Measurements from ENCODE around the gene SMIM5. TPM values are rescaled to one million over a fixed set of nuclear protein-coding genes. Genes with fewer than 3 reads are reported as not detected.
A peak's percentile ranks its signal among the peaks of the same experiment; 100 is the strongest.

SMIM5 gene
- total and polyA plus RNA-seq, 2 of the 13 experiments (the other 11 are each of a cell fraction or from before 2014, with no cell fraction given), result not detected

GRCh38 chr17:75645889-75646637, 12.8 kb downstream of the SMIM5 start (continued):
- TF ChIP-seq RARG (CRISPR knock-in tag; IDR thresholded peaks at IDR 0.05; ENCODE audit: low read depth) (no peak), ARID3A (IDR thresholded peaks at IDR 0.05; ENCODE audit: low read depth, low read length) (no peak), ATF1 (CRISPR knock-in tag; IDR thresholded peaks at IDR 0.05) (peak; percentile 74), IRF1 (CRISPR knock-in tag; IDR thresholded peaks at IDR 0.05; ENCODE audit: low read depth) (no peak), ZNF816 (CRISPR knock-in tag; IDR thresholded peaks at IDR 0.05; ENCODE audit: borderline replicate concordance) (no peak), RARA (CRISPR knock-in tag; IDR thresholded peaks at IDR 0.05) (peak; percentile 27; the same call in 1 of the 2 replicates), EP300 (IDR thresholded peaks at IDR 0.05; ENCODE audit: low read depth in 2 of 2, low read length in 2 of 2) (no peak), EP300 (CRISPR knock-in tag; IDR thresholded peaks at IDR 0.05; ENCODE audit: borderline replicate concordance) (peak; percentile 49; the same call in 1 of the 2 replicates), YEATS2 (CRISPR knock-in tag; IDR thresholded peaks at IDR 0.05; ENCODE audit: borderline replicate concordance) (peak; percentile 83; the same call in 1 of the 2 replicates), ZNF468 (CRISPR knock-in tag; IDR thresholded peaks at IDR 0.05) (no peak), HMGA1 (CRISPR knock-in tag; conservative IDR thresholded peaks at IDR 0.05) (no peak), ZNF33A (CRISPR knock-in tag; IDR thresholded peaks at IDR 0.05; ENCODE audit: borderline replicate concordance) (no peak), STAG1 (CRISPR knock-in tag; IDR thresholded peaks at IDR 0.05) (no peak), ZNF781 (CRISPR knock-in tag; IDR thresholded peaks at IDR 0.05; ENCODE audit: borderline replicate concordance, not compliant biosample characterization) (peak; percentile 28), ZNF124 (CRISPR knock-in tag; IDR thresholded peaks at IDR 0.05) (no peak), HNF4G (IDR thresholded peaks at IDR 0.05; ENCODE audit: borderline replicate concordance, low read depth, low read length) (0 out of 2 replicates have a peak, but pooled peaks have one; percentile 7), HNF4G (CRISPR knock-in tag; IDR thresholded peaks at IDR 0.05; ENCODE audit: borderline replicate concordance, low read depth) (peak; percentile 86; the same call in 1 of the 2 replicates), SIX1 (CRISPR knock-in tag; IDR thresholded peaks at IDR 0.05; ENCODE audit: borderline replicate concordance) (0 out of 2 replicates have a peak, but pooled peaks have one; percentile 12)
- TF ChIP-seq, protein P1, sequence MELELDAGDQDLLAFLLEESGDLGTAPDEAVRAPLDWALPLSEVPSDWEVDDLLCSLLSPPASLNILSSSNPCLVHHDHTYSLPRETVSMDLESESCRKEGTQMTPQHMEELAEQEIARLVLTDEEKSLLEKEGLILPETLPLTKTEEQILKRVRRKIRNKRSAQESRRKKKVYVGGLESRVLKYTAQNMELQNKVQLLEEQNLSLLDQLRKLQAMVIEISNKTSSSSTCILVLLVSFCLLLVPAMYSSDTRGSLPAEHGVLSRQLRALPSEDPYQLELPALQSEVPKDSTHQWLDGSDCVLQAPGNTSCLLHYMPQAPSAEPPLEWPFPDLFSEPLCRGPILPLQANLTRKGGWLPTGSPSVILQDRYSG (CRISPR knock-in tag; IDR thresholded peaks at IDR 0.05), result no peak
- TF ChIP-seq, protein P2, sequence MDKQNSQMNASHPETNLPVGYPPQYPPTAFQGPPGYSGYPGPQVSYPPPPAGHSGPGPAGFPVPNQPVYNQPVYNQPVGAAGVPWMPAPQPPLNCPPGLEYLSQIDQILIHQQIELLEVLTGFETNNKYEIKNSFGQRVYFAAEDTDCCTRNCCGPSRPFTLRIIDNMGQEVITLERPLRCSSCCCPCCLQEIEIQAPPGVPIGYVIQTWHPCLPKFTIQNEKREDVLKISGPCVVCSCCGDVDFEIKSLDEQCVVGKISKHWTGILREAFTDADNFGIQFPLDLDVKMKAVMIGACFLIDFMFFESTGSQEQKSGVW (CRISPR knock-in tag; IDR thresholded peaks at IDR 0.05; ENCODE audit: borderline replicate concordance), result no peak
- TF ChIP-seq, protein P3, sequence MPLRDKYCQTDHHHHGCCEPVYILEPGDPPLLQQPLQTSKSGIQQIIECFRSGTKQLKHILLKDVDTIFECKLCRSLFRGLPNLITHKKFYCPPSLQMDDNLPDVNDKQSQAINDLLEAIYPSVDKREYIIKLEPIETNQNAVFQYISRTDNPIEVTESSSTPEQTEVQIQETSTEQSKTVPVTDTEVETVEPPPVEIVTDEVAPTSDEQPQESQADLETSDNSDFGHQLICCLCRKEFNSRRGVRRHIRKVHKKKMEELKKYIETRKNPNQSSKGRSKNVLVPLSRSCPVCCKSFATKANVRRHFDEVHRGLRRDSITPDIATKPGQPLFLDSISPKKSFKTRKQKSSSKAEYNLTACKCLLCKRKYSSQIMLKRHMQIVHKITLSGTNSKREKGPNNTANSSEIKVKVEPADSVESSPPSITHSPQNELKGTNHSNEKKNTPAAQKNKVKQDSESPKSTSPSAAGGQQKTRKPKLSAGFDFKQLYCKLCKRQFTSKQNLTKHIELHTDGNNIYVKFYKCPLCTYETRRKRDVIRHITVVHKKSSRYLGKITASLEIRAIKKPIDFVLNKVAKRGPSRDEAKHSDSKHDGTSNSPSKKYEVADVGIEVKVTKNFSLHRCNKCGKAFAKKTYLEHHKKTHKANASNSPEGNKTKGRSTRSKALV (CRISPR knock-in tag; IDR thresholded peaks at IDR 0.05), result no peak; the same call in 1 of the 2 replicates
- TF ChIP-seq, protein P4, sequence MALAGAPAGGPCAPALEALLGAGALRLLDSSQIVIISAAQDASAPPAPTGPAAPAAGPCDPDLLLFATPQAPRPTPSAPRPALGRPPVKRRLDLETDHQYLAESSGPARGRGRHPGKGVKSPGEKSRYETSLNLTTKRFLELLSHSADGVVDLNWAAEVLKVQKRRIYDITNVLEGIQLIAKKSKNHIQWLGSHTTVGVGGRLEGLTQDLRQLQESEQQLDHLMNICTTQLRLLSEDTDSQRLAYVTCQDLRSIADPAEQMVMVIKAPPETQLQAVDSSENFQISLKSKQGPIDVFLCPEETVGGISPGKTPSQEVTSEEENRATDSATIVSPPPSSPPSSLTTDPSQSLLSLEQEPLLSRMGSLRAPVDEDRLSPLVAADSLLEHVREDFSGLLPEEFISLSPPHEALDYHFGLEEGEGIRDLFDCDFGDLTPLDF (CRISPR knock-in tag; IDR thresholded peaks at IDR 0.05), result no peak

All from HepG2 (cell line).